ENCODE measurements around the gene LY6G5C. TPM values are rescaled to one million over a fixed set of nuclear protein-coding genes. Genes with fewer than 3 reads are reported as not detected.

Gene LY6G5C
- total and polyA plus RNA-seq, 2 experiments from 2014 or later: 1.7 to 5.1 TPM

DNA sequence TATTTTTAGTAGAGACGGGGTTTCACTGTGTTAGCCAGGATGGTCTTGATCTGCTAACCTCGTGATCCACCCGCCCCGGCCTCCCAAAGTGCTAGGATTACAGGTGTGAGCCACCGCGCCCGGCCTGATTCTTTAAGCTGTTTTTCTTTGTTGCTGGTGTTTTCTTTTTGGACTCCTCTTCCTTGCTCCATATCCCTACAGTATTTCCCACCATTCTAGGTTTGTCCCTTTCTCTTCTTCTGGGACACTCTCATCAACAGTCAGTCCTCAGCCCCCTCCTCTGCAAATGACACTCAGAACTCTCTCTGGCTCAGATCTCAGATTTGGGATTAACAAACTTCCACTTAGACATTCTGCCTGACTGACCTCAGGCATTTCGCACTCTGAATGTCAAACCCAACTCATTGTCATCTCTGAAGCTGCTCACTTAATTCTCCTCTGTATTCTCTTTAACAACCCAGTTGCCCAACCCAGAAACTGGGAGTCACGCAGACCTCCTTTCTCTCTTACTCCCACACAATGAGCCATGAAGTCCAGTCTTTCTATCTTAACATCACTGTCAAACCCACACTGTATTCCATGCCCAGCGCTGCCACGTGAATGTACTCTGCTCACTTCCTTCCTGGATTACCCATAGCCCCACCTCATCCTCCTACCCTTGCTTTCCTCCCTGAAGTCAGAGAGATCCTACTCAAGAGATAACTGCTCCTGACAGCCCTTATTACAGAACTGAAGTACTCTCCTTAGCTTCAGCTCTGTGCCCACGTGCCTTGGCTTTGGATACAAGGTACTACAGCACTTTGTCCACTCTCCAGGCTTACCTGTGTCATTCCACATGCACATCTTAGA is 44.9 kb upstream of the LY6G5C start:
- peaks cover 5% of the 10 kb centered on the region for H3F3A ChIP-seq (ENCODE audit: insufficient read depth)
- no peak overlapping the region for H2AFZ ChIP-seq
- H3K9me3 ChIP-seq (ENCODE audit: low read depth): no peaks in the 10 kb centered on the region
- H3K4me2 ChIP-seq (ENCODE audit: unreplicated experiment): no peak overlapping the region
- in situ Hi-C loops (cut with MboI): no loop called here
- H3K9ac ChIP-seq: no peak overlapping the region
- no peaks in the 10 kb centered on the region for H3K9me2 ChIP-seq (ENCODE audit: insufficient read depth)
- H3K27me3 ChIP-seq (replicated peaks; ENCODE audit: insufficient read depth): no peaks in the 10 kb centered on the region
- H3K4me3 ChIP-seq: no peak overlapping the region
- H3K36me3 ChIP-seq (ENCODE audit: low read depth): peaks cover 12% of the 10 kb centered on the region; the same call in 1 of the 2 replicates
- DNase-seq: no peak
- H4K20me1 ChIP-seq (ENCODE audit: insufficient read depth): no peaks in the 10 kb centered on the region
- TF ChIP-seq EZH2 (IDR thresholded peaks at IDR 0.05; ENCODE audit: insufficient read depth, poor library complexity, severe bottlenecking) (no peak), EZH2phosphoT487 (IDR thresholded peaks at IDR 0.05; ENCODE audit: insufficient read depth, low read depth) (no peak)
- no peak overlapping the region for H3K27ac ChIP-seq
- 86 to 88% methylated on average over 12 of the region's 12 CpGs for WGBS, 2 experiments (ENCODE audit: low coverage in 1 of 2, low lambda C conversion rate in 2 of 2, missing lambda C conversion rate in 2 of 2)
- no peaks in the 10 kb centered on the region for H3K79me2 ChIP-seq (ENCODE audit: insufficient read depth)
- peaks cover 6% of the 10 kb centered on the region; the same call in 1 of the 2 replicates for H3K4me1 ChIP-seq (ENCODE audit: insufficient read depth)

DNA sequence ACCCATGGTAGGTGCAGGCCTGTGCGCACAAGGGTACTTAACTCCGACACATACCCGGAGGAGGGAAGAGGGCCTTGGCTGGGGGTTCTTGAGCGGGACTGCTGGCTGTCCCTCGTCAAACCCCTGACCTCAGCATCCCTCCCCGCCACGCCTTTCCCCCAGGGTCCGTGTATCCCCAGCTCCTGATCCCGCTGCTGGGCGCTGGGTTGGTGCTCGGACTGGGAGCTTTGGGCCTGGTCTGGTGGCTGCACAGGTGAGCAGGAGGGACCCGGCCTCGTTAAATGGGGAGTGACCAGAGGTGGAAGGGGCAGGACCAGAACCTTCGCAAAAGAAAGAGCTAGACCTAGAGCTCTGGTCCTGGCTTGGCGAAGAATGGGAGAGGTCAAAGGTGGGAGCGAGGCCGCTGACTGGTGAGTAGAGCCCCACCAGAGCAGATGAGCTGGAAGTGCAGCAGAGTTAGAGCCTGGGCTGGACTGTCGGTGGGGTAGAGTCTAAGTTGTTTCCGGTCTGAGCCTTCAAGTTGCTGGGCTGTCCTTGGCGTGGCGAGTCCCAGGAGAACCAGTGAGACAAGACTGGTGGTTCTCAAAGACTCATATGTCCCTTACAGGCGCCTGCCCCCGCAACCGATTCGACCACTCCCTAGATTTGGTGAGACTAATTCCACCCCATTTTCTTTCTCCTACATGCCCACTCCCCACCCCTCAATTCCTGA is 43.3 kb upstream of the LY6G5C start:
- peaks cover 11% of the 10 kb centered on the region; the same call in 1 of the 2 replicates for H3K36me3 ChIP-seq (ENCODE audit: low read depth)
- no peaks in the 10 kb centered on the region for H3K4me1 ChIP-seq (ENCODE audit: insufficient read depth)
- WGBS, 2 experiments (ENCODE audit: low coverage in 1 of 2, low lambda C conversion rate in 2 of 2, missing lambda C conversion rate in 2 of 2): 86 to 88% methylated on average over 22 to 25 of the region's 25 CpGs
- H3K4me3 ChIP-seq: no peak overlapping the region
- no peak overlapping the region for H2AFZ ChIP-seq
- no peaks in the 10 kb centered on the region for H3F3A ChIP-seq (ENCODE audit: insufficient read depth)
- DNase-seq: no peak
- no peak overlapping the region for H3K4me2 ChIP-seq (ENCODE audit: unreplicated experiment)
- in situ Hi-C loops (cut with MboI): no loop called here
- no peaks in the 10 kb centered on the region for H3K27me3 ChIP-seq (replicated peaks; ENCODE audit: insufficient read depth)
- no peaks in the 10 kb centered on the region for H4K20me1 ChIP-seq (ENCODE audit: insufficient read depth)
- H3K79me2 ChIP-seq (ENCODE audit: insufficient read depth): no peaks in the 10 kb centered on the region
- no peaks in the 10 kb centered on the region for H3K9me2 ChIP-seq (ENCODE audit: insufficient read depth)
- no peak overlapping the region for H3K27ac ChIP-seq
- no peak overlapping the region for H3K9ac ChIP-seq
- H3K9me3 ChIP-seq (ENCODE audit: low read depth): no peaks in the 10 kb centered on the region
- no peak for TF ChIP-seq EZH2 (IDR thresholded peaks at IDR 0.05; ENCODE audit: insufficient read depth, poor library complexity, severe bottlenecking)
- TF ChIP-seq EZH2phosphoT487 (IDR thresholded peaks at IDR 0.05; ENCODE audit: insufficient read depth, low read depth): no peak

GRCh38 chr6:31723245-31723979 is 42.5 kb upstream of the LY6G5C start, which contains the start of gene MPIG6B:
Gene MPIG6B (plus strand): TSS chr6:31723373. CDS start chr6:31723384, 11 bp downstream.
- WGBS, 2 experiments (ENCODE audit: low coverage in 1 of 2, low lambda C conversion rate in 2 of 2, missing lambda C conversion rate in 2 of 2): 76 to 77% methylated on average over 36 to 46 of the region's 46 CpGs
- Histone ChIP-seq H3K27me3 (replicated peaks; ENCODE audit: insufficient read depth) (no peaks in the 10 kb centered on the region), H3K36me3 (ENCODE audit: low read depth) (peaks cover 11% of the 10 kb centered on the region; the same call in 1 of the 2 replicates), H4K20me1 (ENCODE audit: insufficient read depth) (no peaks in the 10 kb centered on the region), H2AFZ (no peak within 1 kb of the TSS), H3F3A (ENCODE audit: insufficient read depth) (no peaks in the 10 kb centered on the region), H3K9me3 (ENCODE audit: low read depth) (no peaks in the 10 kb centered on the region), H3K9me2 (ENCODE audit: insufficient read depth) (no peaks in the 10 kb centered on the region), H3K27ac (no peak within 1 kb of the TSS), H3K9ac (no peak within 1 kb of the TSS), H3K4me3 (no peak within 1 kb of the TSS), H3K79me2 (ENCODE audit: insufficient read depth) (no peaks in the 10 kb centered on the region), H3K4me2 (ENCODE audit: unreplicated experiment) (no peak within 1 kb of the TSS), H3K4me1 (ENCODE audit: insufficient read depth) (no peaks in the 10 kb centered on the region)
- in situ Hi-C loops (cut with MboI): no loop called here
- no peak for DNase-seq
- TF ChIP-seq EZH2phosphoT487 (IDR thresholded peaks at IDR 0.05; ENCODE audit: insufficient read depth, low read depth): no peak
- no peak for TF ChIP-seq EZH2 (IDR thresholded peaks at IDR 0.05; ENCODE audit: insufficient read depth, poor library complexity, severe bottlenecking)

DNA sequence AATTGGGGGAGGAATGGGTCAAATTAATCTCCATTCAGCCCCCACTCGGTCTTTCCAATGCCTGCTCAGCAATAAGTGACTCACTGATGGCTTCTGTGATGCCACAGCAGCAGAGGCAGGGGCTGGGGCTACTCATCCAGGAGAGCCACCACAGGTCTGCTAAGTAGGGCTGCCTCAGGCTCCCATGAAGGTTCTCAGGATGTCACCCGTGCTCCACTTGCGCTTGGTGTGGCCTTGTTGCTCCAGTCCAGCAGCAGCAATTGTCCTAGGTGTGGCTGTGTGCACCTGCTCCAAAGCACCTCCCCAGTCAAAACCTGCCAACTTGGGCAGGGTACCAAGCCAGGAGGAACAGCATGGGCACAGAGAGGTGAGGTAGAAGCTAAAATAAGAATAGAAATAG is 41.3 kb upstream of the LY6G5C start:
- no peaks in the 10 kb centered on the region for H3F3A ChIP-seq (ENCODE audit: insufficient read depth)
- H3K79me2 ChIP-seq (ENCODE audit: insufficient read depth): no peaks in the 10 kb centered on the region
- no peaks in the 10 kb centered on the region for H3K9me2 ChIP-seq (ENCODE audit: insufficient read depth)
- no peaks in the 10 kb centered on the region for H3K9me3 ChIP-seq (ENCODE audit: low read depth)
- in situ Hi-C loops (cut with MboI): no loop called here
- H3K4me1 ChIP-seq (ENCODE audit: insufficient read depth): no peaks in the 10 kb centered on the region
- peaks cover 9% of the 10 kb centered on the region; the same call in 1 of the 2 replicates for H3K36me3 ChIP-seq (ENCODE audit: low read depth)
- H3K27me3 ChIP-seq (replicated peaks; ENCODE audit: insufficient read depth): no peaks in the 10 kb centered on the region
- 66% methylated on average over 3 of the region's 3 CpGs for WGBS, 2 experiments (ENCODE audit: low coverage in 1 of 2, low lambda C conversion rate in 2 of 2, missing lambda C conversion rate in 2 of 2)
- no peak overlapping the region for H3K9ac ChIP-seq
- no peaks in the 10 kb centered on the region for H4K20me1 ChIP-seq (ENCODE audit: insufficient read depth)
- no peak for DNase-seq
- no peak overlapping the region for H3K4me3 ChIP-seq
- no peak overlapping the region for H3K4me2 ChIP-seq (ENCODE audit: unreplicated experiment)
- H3K27ac ChIP-seq: no peak overlapping the region
- no peak overlapping the region for H2AFZ ChIP-seq
- TF ChIP-seq EZH2 (IDR thresholded peaks at IDR 0.05; ENCODE audit: insufficient read depth, poor library complexity, severe bottlenecking) (no peak), EZH2phosphoT487 (IDR thresholded peaks at IDR 0.05; ENCODE audit: insufficient read depth, low read depth) (no peak)
